ENCODE data around the gene CNN3. TPM values are rescaled to one million over a fixed set of nuclear protein-coding genes. Genes with fewer than 3 reads are reported as not detected.

Gene CNN3
- total RNA-seq: 100 to 1,000 TPM; 106 to 205 (median 149) TPM

GRCh38 chr1:94926915-94927404 lies at the start of gene CNN3:
CNN3 (minus strand) TSS chr1:94927110; CDS start chr1:94926894, 216 bp downstream.
- peaks cover 5 to 74% (median 17%) of the 10 kb centered on the region in 3 donors for H3K4me1 ChIP-seq
- peaks cover 0 to 16% (median 0%) of the 10 kb centered on the region in 4 donors for H3K27me3 ChIP-seq
- no peak for DNase-seq
- H3K27ac ChIP-seq: peak within 1 kb of the TSS; percentile 92 to 96 (median 94)
- peak within 1 kb of the TSS; percentile 73 to 81 (median 76) for H3K4me3 ChIP-seq
- no CpG with 5 or more reads among the region's 57 CpGs for whole genome bisulfite sequencing, 2 donors
- intact Hi-C loops (cut with DNase I): loop anchor here (10.0 kb wide), 2 partner anchors 72 to 108 kb away; no protein-coding TSS in a partner anchor
- no peaks in the 10 kb centered on the region for H3K9me3 ChIP-seq
- peaks cover 0 to 5% (median 0%) of the 10 kb centered on the region in 3 donors for H3K36me3 ChIP-seq
- TF ChIP-seq POLR2A (IDR thresholded peaks at IDR 0.05): peak in 3 of 4 donors; percentile 41 to 96 (median 96)
- TF ChIP-seq CTCF (IDR thresholded peaks at IDR 0.05): peak in 2 of 6 experiments; percentile 5 to 6

- H3K9me3 ChIP-seq: no peaks in the 10 kb centered on the region
- WGBS, 2 donors: 85 to 93% methylated on average over 1 of the region's 1 CpG
- peak overlapping the region in 3 of 4 donors; percentile 15 to 57 (median 38) for H3K27ac ChIP-seq
- DNase-seq: no peak
- H3K4me1 ChIP-seq: peaks cover 12 to 39% (median 25%) of the 10 kb centered on the region in 3 donors
- intact Hi-C loops (cut with DNase I): no loop called here
- no peaks in the 10 kb centered on the region for H3K27me3 ChIP-seq
- H3K36me3 ChIP-seq: no peaks in the 10 kb centered on the region
- TF ChIP-seq POLR2A (IDR thresholded peaks at IDR 0.05) (no peak), CTCF (IDR thresholded peaks at IDR 0.05) (no peak)
- H3K4me3 ChIP-seq: no peak overlapping the region
These were observed 47.9 kb upstream of the CNN3 start for GRCh38 chr1:94974824-94975223.

- Histone ChIP-seq H3K36me3 (no peaks in the 10 kb centered on the region), H3K27ac (peak overlapping the region in 3 of 4 donors; percentile 15 to 57 (median 38)), H3K27me3 (no peaks in the 10 kb centered on the region), H3K4me1 (peaks cover 12 to 39% (median 25%) of the 10 kb centered on the region in 3 donors), H3K4me3 (no peak overlapping the region), H3K9me3 (no peaks in the 10 kb centered on the region)
- intact Hi-C loops (cut with DNase I): no loop called here
- DNase-seq: no peak
- 56 to 71% methylated on average over 1 of the region's 1 CpG for WGBS, 2 donors
- TF ChIP-seq POLR2A (IDR thresholded peaks at IDR 0.05) (no peak), CTCF (IDR thresholded peaks at IDR 0.05) (no peak)
These were observed 47.3 kb upstream of the CNN3 start for GRCh38 chr1:94974241-94974640.

- Histone ChIP-seq H3K36me3 (no peaks in the 10 kb centered on the region), H3K9me3 (no peaks in the 10 kb centered on the region), H3K4me3 (no peak overlapping the region), H3K27ac (peak overlapping the region in 3 of 4 donors; percentile 50 to 71 (median 57)), H3K27me3 (no peaks in the 10 kb centered on the region), H3K4me1 (peaks cover 12 to 39% (median 25%) of the 10 kb centered on the region in 3 donors)
- WGBS, 2 donors: 68 to 76% methylated on average over 5 to 6 of the region's 8 CpGs
- TF ChIP-seq CTCF (IDR thresholded peaks at IDR 0.05) (no peak), POLR2A (IDR thresholded peaks at IDR 0.05) (no peak)
- intact Hi-C loops (cut with DNase I): no loop called here
- DNase-seq: no peak
These were observed 46.5 kb upstream of the CNN3 start for GRCh38 chr1:94973309-94973922.

- intact Hi-C loops (cut with DNase I): no loop called here
- Histone ChIP-seq H3K27ac (peak overlapping the region; percentile 13 to 72 (median 64)), H3K27me3 (no peaks in the 10 kb centered on the region), H3K4me3 (peak overlapping the region in 1 of 4 donors; percentile 19), H3K4me1 (peaks cover 12 to 39% (median 25%) of the 10 kb centered on the region in 3 donors), H3K9me3 (no peaks in the 10 kb centered on the region), H3K36me3 (no peaks in the 10 kb centered on the region)
- no peak for TF ChIP-seq CTCF (IDR thresholded peaks at IDR 0.05)
- TF ChIP-seq POLR2A (IDR thresholded peaks at IDR 0.05): no peak
- no peak for DNase-seq
- 28 to 31% methylated on average over 6 of the region's 6 CpGs for WGBS, 2 donors
These were observed 44.6 kb upstream of the CNN3 start for GRCh38 chr1:94971491-94971924.
